SK-N-MC (cell line): ENCODE measurements around the gene ITGB3.

Source experiments
- EZH2 ChIP-seq: fragments of 200-600 bp; sonication (generic); IDR thresholded peaks from one replicate; pipeline ENCODE4 v1.6.1; 2017; ENCODE audit warnings: antibody characterized with exemption
- FOXP2 ChIP-seq: optimal IDR thresholded peaks from 2 replicates; pipeline ENCODE3; 2011; ENCODE audit warnings: mild to moderate bottlenecking, moderate library complexity; ENCODE audit not compliant: insufficient read depth; ENCODE audit errors: extremely low read length, control extremely low read depth
- POLR2AphosphoS5 ChIP-seq: IDR thresholded peaks from 2 replicates; pipeline ENCODE4 v1.6.1; 2012; ENCODE audit warnings: mild to moderate bottlenecking, low read depth, low read length, borderline replicate concordance

- TF ChIP-seq POLR2AphosphoS5 = no peak
- no peak for TF ChIP-seq EZH2
- TF ChIP-seq FOXP2 = no peak
Observed at GRCh38 chr17:47300718-47301117, 47.1 kb downstream of the ITGB3 start.
